Measurements from ENCODE around the gene CILP2.

Gene CILP2

GRCh38 chr19:19526581-19527370 is 11.3 kb upstream of the CILP2 start:
- no peak overlapping the region for H3K4me3 ChIP-seq (ENCODE audit: low read depth, low read length)
- no peak for DNase-seq (ENCODE audit: low read depth)
- no peak for TF ChIP-seq CTCF (IDR thresholded peaks at IDR 0.05; ENCODE audit: insufficient read depth, low read depth, low read length, missing control alignments)

GRCh38 chr19:19527371-19527656 is 10.8 kb upstream of the CILP2 start:
- DNase-seq (ENCODE audit: low read depth), result no peak
- H3K4me3 ChIP-seq (ENCODE audit: low read depth, low read length), result no peak overlapping the region
- TF ChIP-seq CTCF (IDR thresholded peaks at IDR 0.05; ENCODE audit: insufficient read depth, low read depth, low read length, missing control alignments), result no peak

DNA sequence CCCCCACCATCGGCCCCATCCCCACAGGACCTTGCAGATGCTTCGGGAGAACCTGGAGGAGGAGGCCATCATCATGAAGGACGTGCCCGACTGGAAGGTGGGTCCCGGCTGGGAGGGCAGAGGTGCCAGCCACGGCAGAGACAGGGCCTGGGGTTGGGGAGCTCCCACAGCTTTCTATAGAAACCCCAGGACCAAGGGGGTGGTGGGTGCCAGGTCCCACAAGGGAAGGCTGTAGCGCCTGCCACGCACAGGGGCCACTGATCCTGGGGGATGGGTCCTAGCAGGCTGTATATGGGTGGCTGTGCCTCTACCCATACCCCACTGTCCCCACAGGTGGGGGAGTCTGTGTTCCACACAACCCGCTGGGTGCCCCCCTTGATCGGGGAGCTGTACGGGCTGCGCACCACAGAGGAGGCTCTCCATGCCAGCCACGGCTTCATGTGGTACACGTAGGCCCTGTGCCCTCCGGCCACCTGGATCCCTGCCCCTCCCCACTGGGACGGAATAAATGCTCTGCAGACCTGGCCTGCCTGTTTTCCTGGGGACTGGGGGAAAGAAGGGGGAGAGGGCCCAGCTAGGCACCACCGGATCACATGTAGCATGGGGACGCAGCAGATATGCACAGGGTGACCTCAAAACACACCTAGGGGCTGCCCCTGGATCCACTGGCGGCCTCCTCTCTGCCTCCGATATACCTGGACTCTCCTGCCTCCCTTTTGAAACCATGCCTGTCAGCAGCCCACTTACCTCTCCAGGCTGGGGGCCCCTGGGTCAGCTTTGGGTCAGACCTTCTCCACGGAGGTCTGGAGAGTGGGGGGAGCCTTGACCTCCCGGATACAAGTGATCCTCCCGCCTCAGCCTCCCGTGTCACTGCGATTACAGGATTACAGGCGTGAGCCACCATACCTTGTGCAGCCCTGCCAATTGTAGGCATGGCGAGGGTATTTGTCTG is 10.1 kb upstream of the CILP2 start:
- DNase-seq (ENCODE audit: low read depth), result no peak
- H3K4me3 ChIP-seq (ENCODE audit: low read depth, low read length), result no peak overlapping the region
- no peak for TF ChIP-seq CTCF (IDR thresholded peaks at IDR 0.05; ENCODE audit: insufficient read depth, low read depth, low read length, missing control alignments)

DNA sequence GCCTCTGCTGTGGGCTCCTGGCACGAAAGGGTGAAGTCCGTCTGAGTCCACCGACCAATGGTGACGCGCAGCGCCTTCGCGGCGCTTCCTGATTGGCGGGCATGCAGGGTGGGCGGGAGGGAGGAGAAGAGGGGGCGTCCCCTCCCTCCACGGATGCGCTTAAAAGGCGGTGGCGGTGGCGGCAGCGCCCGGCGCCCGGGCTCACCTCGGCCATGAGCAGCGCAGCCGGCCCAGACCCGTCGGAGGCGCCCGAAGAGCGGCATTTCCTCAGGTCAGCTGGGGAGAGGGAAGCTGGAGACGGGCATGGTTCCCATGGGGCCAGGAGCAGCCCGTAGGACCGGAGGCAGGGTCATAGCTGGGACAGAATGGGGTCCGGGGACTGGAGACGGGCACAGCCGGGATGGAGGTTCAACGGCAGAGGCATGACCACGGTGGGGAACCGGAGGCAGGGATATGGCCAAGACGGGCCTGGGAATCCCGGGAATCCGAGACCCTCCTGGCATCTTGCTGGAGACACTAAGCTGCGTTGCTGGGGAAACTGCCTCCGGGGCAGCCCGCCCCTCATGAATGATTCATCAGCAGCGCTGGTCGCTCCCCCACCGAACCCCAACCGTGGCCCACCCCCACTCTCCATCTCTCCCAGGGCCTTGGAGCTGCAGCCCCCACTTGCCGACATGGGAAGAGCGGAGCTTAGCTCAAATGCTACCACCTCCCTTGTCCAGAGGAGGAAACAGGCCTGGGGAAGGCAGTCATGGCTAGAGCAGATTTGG is 9.2 kb upstream of the CILP2 start, which contains the start of gene YJEFN3:
Gene YJEFN3 (plus strand): TSS at position 191 of the 770 bp plus-strand sequence. CDS start 22 bp downstream, at position 213.
- DNase-seq (ENCODE audit: low read depth), result no peak
- TF ChIP-seq CTCF (IDR thresholded peaks at IDR 0.05; ENCODE audit: insufficient read depth, low read depth, low read length, missing control alignments), result no peak
- no peak within 1 kb of the TSS for H3K4me3 ChIP-seq (ENCODE audit: low read depth, low read length)

- no peak for DNase-seq (ENCODE audit: low read depth)
- no peak overlapping the region for H3K4me3 ChIP-seq (ENCODE audit: low read depth, low read length)
- no peak for TF ChIP-seq CTCF (IDR thresholded peaks at IDR 0.05; ENCODE audit: insufficient read depth, low read depth, low read length, missing control alignments)
These were observed 8.2 kb upstream of the CILP2 start for GRCh38 chr19:19529783-19530422.

GRCh38 chr19:19530423-19530804 is 7.7 kb upstream of the CILP2 start:
- no peak for DNase-seq (ENCODE audit: low read depth)
- no peak for TF ChIP-seq CTCF (IDR thresholded peaks at IDR 0.05; ENCODE audit: insufficient read depth, low read depth, low read length, missing control alignments)

More at GRCh38 chr19:19530423-19530804, 7.7 kb upstream of the CILP2 start:
- no peak overlapping the region for H3K4me3 ChIP-seq (ENCODE audit: low read depth, low read length)

All from GM12865 (cell line).